NAMALWA (cell line): ENCODE results near the gene MS4A10.
"Not testable (repeated sequence)": the region's sequence is repeated elsewhere in the genome, so short reads cannot be mapped to it uniquely, and the experiment has no call there.

Source experiments
- DNase-seq: peaks from one replicate; pipeline ENCODE4 v3.0.0-alpha.2; 2015; ENCODE audit warnings: low spot score

The MS4A10 gene

DNA sequence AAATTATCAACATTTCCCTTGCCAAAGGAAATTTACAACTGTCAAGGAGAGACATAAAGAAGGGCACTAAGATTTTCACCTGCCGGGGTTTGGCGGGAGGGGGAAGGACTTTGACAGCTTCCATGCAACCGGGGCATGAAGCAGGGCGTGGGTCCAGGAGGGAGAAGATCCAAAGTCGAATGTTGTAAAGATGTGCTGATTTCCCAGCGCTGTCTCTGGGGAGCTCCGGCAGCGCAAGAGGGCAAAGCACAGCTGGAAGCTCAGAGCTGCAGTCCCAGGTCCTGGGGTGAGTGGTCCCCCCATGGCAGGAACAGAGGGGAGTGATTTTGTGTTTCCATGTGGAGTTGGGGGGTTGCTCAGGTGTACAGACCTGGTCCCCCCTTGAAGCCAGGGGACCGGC, at the start of gene MS4A10:
Gene MS4A10 (plus strand): TSS at position 198 of the 400 bp plus-strand sequence. CDS start 5,003 bp downstream, outside the sequence.
- no peak for DNase-seq

DNA sequence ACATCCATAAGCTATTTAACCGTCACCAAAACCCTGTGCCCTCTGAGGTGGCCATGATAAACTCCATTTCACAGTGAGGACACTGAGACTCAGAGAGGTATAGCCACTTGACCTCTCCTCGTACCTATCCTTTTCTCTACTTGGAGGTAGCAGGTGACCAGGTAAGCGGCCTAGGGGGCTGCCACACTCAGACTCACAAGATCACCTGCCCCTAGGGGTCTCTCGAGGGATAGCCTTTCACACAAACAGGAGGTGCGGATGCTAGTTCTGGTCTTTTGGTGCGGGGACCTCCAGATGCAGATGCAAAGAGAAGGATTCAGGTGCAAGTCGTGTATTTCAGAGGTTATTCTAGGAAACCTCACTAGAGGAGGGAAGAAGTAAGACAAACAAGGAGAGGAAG, 46.0 kb upstream of the MS4A10 start:
- DNase-seq, result no peak

- DNase-seq, result no peak
These were observed 44.6 kb upstream of the MS4A10 start for GRCh38 chr11:60740573-60740972.

DNA sequence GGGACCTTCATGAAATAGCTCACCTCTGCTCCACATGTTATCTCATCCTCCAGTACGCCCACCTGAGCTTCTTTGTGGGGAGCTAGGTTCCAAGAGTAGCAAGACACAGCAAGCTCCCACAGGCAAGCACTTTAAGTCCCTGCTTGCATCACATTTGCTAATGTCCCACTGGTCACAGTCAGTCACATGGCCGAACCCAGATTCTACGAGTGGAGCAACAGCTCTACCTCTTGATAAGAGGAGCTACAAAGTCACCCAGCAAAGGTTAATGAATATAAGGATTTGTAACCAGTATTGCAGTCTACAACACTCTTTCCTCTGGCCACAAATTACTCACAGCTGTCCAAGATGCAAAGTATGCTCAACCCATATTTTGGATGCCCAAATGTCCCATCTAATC, 43.7 kb upstream of the MS4A10 start:
- DNase-seq, result no peak

GRCh38 chr11:60743058-60743457, 42.1 kb upstream of the MS4A10 start:
- no peak for DNase-seq

- no peak for DNase-seq
These were observed 41.0 kb upstream of the MS4A10 start for GRCh38 chr11:60744114-60744513.

GRCh38 chr11:60747359-60747873, 37.7 kb upstream of the MS4A10 start:
- no peak for DNase-seq

GRCh38 chr11:60748225-60748624, 36.9 kb upstream of the MS4A10 start:
- no peak for DNase-seq

GRCh38 chr11:60748821-60749220, 36.3 kb upstream of the MS4A10 start:
- no peak for DNase-seq

- DNase-seq, result no peak
These were observed 34.2 kb upstream of the MS4A10 start for GRCh38 chr11:60750911-60751310.

DNA sequence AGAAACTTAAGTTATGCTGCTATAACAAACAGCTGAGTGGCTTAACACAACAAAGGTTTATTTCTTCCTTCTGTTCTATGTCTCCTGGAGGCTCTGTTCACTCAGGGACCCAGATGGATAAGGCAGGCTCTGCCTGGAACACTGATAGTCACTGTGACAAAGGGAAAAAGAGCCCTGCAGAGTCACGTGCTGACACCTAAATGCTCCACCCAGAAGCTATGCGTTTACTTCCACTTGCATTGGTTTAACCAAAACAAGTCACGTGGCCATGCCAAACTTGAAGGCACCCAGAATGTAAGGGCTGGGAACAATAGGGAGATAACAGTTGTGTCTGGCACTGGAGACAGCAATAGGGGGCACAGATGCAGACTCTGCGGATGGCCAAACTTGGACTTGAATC, 31.8 kb upstream of the MS4A10 start:
- DNase-seq, result no peak

GRCh38 chr11:60754887-60755286, 30.2 kb upstream of the MS4A10 start:
- no peak for DNase-seq

DNA sequence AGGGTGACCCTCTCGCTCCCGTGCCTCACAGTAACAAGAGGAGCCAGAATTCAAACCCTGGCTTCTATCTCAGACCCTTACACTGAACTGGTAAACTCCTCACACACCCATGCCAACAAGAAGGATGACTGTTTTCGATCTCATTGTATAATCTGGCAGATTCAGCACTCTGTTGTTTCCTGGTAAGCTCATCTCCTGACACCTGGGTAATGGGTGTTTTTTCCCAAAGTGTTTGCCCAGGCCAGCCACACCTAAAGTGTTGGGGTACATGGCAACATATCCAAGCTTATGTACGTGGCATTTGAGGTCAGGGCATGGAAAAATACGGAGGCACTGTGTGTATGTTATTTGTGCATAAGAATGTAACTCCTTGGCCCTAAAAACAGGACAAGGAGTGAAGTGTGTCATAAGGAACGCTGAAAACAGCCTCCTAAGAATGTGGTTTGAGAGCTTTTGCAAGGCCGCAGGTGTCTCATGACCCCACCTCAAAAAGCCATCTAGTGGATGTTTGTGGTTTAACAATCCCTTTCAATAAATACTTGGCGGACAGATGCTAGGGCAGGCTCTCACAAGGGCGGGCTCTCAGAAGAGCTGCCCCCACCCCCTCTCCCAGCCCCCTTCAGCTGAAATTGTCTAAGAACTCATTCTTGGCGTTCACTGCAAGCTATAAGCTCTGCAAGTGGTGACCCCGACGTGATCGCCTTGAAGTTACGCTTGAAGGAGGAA, 28.7 kb upstream of the MS4A10 start, which contains the start of gene MS4A15:
Gene MS4A15 (plus strand): TSS at position 561 of the 726 bp plus-strand sequence. CDS start 6,867 bp downstream, outside the sequence.
- peak; percentile 78 for DNase-seq

DNA sequence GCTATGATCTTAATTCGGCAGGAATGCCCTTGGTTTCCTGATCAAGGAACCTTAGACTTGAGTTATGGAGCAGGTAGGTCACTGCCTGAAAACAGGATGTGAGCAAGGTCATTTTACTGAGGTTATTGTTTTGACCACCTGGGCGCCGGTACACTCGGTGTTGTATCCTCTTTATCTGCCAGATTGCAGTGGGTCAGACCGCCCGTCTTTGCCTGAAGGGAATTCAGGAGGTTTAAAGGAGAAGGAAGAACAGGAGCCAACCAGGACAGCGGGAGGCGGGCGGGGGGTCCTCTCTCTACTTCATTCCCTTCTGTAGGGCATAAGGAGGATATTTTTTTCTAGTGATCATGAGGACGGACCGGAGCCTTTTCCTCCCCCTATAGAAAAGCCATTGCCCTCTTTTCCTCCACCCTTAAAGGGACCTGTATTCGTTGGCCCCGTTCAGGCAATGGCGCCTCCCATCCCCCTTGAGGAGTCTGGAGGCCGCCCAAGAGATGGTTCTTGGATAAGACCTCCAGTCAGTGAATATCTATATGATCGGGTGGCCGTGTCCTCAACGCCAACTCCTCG, 27.8 kb upstream of the MS4A10 start:
- DNase-seq, result no peak

- not testable (repeated sequence) for DNase-seq
These were observed 26.5 kb upstream of the MS4A10 start for GRCh38 chr11:60758671-60759070.

GRCh38 chr11:60759438-60760225, 25.5 kb upstream of the MS4A10 start:
- DNase-seq, result not testable (repeated sequence)

GRCh38 chr11:60761436-60762190, 23.5 kb upstream of the MS4A10 start:
- DNase-seq, result no peak

DNA sequence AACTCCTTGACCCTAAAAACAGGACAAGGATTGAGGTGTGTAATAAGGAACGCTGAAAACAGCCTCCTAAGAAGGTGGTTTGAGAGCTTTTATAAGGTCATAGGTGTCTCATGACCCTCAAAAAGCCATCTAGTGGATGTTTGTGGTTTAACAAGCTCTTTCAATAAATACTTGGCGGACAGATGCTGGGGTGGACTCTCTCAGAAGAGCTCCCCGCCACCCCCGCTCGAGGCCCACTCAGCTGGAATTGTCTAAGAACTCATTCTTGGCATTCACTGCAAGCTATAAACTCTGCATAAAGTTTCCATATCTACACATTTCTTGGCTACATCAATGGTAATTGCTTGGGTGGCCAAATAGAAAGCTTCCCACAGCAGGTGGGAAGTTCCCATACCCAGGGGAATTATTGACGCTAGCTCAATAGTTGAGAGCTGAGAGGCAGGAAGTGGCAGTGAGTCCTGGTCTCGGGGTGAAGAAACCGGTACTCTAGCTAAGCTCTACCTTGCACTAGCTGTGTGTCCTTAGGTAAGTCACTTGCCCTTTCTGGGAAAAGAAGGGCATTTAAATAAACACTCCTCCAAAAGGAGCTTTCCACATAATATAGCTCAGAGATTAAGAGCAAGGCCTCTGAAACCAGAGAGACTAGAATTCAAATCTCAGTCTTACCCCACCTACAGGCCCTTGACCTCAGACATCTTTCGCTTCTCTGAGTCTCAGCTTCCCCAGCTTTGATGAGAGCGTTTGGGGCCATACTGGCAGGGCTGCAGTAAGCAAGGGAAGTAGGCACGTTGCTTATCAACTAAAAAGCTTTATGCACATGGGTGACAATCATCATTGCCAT, 22.1 kb upstream of the MS4A10 start:
- DNase-seq, result peak; percentile 75

DNA sequence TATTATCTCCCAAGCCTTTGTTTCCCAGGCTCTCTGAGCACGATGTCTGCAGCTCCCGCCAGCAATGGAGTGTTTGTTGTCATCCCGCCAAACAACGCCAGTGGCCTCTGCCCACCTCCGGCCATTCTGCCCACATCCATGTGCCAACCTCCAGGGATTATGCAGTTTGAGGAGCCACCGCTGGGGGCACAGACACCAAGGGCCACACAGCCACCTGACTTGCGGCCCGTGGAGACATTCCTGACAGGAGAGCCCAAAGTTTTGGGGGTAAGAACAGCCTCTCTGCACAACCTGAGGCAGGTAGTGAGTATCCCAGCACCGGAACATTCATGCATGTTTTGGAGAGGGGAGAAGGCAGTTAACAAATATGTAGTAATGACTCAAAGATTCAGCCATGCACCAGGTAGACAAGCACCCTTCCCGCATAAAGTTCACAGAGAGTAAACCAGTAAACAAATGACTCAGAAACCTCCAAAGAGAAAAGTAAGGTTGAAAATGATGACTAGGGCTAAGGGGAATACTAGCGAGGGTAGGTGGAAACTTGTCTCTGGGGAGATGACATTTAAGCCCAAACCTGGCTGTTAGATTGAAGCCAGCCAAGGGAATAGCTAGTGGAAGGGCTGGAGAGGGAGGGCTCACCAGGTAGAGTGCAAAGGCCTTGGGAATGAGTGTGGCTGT, 21.3 kb upstream of the MS4A10 start:
- no peak for DNase-seq

DNA sequence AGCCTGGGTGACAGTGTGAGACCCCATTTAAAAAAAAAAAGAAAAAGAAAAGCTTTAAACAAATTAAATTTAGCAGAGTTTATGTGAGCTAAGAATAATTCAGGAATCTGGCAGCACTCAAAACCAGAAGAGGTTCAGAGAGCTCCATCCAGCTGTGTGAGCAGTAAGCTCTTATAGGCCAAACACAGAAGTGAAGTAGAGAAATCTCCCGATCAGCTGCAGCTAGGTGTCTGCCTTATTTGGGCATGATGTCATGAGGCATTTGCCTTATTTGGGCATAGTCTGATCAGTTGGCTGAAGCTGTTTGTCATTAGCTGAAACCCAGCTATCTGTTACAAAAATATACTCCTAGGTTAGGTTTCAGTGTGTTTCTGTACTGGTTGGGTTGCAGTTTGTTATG, 20.3 kb upstream of the MS4A10 start:
- DNase-seq, result peak; percentile 33
